GM19452 (cell line): ENCODE data around the gene INAFM1.
A peak's percentile ranks its signal among the peaks of the same experiment; 100 is the strongest.

Source experiments
- ATAC-seq: cut with Tn5 transposase; IDR thresholded peaks from one replicate; pipeline ENCODE4 v1.9.1; 2021; ENCODE audit not compliant: unreplicated experiment

Gene INAFM1

DNA sequence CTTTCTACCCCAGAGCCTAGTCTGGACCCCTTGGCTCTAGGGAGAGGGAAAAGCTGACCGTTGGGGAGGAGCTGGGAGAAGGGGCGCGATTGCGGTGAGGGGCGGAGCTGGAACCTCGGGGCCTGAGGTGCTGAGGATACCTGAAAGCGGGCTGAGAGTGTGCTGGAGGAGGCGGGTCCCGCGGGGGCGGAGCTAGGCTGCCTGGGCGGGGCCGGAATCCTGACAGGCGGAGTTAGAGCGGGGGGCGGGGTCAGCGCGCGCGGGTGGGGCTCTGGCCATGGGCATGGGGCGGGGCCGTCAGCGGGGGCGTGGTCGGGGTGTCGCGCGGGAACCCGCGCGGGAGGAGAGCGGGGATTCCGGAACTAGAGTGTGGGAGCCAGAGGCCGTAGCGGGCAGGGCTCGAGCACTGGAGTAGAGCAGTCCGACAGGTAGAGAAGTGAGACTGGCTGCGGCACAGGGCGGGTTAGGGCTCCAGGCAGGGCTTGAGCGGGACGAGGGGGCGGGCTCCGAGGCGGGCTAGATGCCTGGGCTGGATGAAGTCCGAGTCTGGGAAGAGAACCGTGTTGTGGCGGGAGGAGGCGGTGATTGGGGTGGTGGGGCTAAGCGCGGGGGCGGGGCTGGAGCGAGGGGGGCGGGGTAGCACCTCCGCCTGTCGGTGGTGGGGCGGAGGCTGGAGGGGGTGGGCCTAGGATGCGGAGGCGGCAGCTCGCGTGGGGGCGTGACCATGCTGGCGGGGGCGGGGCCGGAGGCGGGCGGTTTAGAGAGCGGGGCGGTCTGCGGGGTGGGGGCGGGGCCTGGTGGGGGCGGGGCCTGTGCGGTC lies at the start of gene INAFM1:
INAFM1 (plus strand) TSS at position 815 of the 820 bp plus-strand sequence. CDS start 35 bp downstream, outside the sequence.
- peak; percentile 49 for ATAC-seq

DNA sequence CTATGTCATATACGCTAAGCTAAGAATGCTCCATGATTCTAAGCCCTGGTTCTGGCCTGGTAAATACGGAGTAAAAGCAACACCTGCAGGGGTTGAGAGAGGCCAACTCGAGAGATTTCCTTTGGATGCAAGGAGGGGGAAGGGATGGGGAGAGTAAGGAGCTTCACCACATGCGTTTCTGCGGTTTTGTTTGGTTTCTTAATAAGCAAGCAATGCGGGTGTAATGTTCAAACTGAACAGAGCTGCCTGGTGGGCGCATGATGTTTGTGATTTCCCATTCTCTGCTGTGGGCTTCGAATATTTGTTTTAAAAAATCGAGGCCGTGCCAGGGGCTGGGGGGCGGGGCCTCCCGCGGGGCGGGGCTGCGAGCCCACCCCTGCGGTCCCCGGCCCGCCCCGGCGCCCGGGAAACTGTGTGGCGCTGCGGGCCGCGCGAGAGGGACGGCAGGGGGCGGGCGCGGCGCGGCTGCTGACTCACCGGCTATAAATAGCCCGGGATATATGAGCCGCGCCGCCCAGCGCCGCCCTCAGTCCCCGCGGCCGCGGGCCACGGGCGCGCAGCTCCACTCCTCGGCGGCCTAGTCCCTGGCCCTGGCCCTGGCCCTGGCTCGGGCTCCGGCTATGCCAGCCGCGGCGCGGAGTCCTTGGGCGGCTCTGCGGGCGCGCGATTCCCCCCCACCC lies 48.8 kb upstream of the INAFM1 start:
- peak; percentile 40 for ATAC-seq

DNA sequence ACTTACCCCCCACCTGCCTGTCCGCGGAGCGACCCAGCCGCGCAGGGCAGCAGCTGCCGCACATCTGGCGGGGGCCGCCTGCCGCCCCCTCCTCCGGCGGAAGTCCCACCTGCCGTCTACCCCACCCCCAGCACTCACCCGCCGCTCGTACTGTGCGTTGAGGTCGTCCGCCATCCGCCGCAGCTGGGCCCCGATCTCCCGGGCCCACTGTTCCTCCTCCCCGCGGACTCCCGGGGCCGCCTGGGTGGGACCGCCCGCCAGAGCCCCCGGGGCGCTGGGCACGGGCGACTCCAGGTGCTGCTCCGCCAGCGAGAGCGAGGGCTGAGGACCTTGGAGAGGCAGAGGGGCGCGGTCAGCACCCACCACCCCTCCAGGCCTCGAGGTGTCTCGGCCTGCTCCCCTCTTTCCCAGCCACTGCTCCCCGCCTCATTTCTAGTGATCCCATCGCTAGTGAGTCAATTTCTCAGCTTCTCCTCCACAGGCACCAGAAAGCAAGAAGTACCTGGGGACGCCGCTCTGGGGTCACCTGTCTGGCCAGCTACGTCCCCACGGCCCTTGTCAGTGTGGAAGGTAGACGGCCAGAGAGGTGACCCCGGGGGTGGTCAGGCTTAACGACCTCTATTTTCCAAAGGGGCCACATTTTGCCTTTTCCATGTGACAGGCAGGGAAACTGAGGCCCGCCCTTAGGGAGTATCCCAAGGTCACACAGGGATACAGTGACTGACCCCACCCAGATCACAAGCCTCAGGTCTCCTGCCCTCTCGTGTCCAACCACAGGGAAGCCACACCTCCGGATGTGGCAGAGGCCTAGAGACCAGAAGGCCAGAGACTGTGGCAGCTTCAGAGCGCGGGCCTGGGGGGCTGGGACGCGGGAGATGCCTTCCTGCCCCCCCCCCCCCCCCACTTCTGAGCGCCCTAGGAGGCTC lies 48.0 kb upstream of the INAFM1 start:
- peak; percentile 23 for ATAC-seq

DNA sequence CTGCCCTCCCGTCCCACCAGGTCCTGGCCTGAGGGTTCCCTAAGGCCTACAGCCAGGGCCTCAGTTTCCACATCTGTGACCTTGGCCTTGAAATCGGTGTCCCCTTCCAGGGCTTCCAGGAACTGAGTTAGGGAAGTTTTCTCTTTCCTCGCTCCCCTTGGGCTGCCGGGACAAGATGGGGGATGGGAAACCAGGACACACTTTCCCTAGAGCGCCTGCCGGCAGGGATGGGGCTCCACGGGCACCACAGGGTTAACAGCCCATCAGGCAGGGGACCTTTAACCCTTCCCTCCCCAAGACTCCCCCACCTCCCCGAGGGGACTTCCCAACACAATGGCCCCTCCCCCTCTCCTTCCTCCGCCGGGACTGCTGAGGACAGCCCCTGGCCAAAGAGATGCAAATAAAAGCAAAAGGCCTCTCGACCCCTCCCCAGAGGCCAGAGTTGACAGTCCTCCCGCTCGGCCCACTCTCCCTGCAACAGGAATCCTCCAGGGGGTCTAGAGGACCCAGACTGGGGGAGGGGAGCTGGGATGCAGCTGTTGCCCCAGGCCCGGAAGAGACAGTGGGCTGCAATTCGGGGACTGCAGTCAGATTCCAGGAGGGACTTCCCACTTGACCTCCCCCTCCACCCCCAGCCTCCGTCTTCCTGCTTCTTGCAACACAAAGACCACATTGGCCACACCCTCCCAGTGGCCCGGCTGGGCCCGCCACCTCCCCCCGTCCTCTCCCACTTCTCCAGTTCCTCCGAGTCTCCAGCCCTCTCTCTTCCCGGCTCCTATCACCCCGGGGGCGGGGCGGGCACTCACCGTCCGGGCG lies 47.1 kb upstream of the INAFM1 start:
- no peak for ATAC-seq

DNA sequence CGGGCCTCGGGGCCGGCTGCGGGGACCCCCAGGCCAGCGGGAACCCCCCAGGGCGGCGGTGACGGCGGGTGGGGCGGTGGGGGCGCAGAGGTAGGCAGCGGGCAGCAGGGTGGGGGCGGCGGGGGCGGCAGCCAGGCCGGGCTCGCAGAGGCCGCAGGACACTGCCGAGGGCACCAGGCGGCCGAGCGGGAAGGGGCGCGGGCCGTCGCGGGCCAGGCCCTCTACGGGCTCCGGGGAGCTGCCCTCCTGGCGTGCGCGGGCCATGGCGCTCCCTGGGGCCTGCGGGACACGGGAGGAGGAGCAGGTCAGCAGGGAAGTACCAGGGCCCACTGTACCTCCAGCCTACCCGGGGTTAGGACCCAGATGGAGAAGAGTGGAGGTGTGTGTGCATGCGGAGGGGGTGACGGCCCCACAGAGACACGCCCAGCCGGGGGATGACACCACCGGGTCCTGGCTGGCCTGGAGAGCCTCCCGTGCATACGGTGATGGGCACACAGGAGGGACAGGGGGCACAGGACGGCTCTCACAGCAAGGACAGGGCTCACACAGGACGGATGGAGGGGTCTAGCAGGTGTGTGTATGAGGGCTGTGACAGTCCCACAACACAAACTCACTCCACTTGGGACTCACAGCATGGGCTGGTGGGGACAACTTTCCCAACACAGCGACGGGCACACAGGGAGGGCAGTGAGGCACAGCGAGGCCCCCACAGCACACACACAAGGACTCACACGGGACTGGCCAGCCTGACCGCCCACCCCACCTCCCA lies 46.3 kb upstream of the INAFM1 start:
- ATAC-seq = no peak

DNA sequence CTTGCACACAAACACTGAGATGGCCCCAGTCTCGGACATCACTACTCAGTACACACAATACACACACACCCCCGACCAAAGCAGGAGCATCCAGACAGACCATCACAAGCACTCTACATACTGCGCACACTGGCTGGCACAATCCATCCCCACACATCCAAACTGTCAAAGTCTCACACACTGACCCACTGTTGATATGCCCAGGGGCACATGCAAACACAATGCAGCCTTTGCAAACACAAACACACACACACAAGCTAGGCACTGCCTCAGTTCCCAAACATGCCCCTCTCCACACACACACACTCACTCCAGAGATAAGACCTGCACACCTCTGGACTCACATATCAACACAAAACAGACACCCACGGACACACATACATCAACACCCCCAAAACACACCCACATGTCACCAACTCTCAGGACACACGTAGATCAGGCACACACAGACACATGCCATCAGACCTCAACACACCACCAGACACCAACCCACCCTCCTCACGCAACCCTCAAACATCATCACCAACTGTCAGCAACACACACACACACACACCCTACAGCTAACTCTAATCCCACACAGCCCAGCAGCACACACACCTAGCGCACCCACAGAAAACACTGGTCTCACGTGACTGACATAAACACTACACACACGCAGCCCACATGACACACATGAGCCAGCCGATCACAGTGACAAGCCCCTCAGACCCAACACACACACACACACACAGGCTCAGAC lies 45.6 kb upstream of the INAFM1 start:
- ATAC-seq = no peak

DNA sequence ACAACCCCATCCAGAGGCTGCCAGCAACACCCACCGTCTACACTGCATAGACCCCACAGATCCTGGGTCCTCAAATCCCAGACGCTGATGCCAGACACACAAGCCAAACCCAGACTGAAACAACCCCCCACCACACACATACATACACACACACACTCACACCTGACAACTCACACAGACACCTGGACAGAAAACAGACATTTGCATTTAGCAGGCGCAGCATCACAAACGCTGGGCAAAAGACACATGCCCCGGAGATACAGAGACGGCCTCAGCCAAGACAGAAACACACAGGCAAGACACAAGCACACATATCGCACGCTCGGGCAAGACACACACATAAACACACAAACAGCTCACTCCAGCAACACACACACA lies 45.0 kb upstream of the INAFM1 start:
- ATAC-seq = no peak

DNA sequence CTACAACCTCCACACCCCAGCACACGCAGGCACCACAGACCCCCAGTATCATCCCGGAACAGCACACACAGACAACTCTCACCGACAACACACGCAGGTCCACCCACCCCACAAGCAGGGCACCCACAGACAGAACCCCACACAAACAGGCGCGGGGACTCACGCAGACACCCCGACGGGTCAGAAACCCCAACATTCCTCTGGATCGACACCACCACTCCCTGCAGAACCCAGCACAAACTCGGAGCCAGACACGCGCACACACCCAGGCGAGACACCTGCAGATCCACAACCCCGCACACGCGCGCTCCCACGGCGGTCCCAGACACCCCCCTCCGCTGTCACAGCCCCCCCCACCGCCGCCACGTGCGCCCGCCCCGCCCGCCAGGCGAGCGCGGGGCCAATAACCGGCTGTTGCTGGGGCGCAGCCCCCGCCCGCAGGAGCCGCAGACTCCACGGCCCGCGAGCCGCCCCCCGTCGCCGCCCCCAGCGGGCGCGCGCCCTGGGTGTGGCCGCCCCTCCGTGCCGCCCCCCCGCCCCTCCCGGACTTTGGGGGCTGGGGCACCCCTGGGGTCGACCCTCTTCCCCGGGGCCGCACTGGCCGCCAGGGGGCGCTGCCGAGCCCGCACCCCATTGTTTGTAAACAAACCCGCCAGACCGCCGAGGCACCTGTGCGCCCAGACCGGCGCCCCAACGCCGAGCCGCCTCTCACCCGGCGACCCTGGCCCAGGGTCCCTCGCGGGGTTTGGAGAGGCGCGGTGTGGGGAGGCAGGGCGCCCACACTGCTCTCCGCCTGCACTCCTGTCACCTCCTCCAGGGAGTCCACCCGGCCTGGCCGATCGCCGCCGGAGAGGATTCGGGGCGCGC lies 44.4 kb upstream of the INAFM1 start:
- no peak for ATAC-seq

DNA sequence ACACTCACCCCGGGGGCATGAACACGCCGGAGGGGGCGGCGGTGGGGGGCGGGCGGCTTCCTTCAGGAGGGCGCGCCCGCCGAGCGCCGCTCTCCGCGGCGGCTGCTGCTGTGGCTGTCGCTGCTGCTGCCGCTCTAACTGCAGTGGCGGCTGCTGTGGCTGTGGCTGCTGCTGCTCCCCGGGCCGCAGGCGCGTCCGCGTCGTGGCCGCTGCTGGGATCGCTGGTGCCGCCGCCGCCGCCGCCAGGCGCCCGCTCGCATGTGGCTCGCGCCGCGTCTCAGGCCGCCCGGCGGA lies 43.8 kb upstream of the INAFM1 start, which contains the start of gene BBC3:
BBC3 (minus strand) TSS at position 279 of the 294 bp plus-strand sequence. CDS start 2,768 bp downstream, outside the sequence.
- ATAC-seq = no peak

DNA sequence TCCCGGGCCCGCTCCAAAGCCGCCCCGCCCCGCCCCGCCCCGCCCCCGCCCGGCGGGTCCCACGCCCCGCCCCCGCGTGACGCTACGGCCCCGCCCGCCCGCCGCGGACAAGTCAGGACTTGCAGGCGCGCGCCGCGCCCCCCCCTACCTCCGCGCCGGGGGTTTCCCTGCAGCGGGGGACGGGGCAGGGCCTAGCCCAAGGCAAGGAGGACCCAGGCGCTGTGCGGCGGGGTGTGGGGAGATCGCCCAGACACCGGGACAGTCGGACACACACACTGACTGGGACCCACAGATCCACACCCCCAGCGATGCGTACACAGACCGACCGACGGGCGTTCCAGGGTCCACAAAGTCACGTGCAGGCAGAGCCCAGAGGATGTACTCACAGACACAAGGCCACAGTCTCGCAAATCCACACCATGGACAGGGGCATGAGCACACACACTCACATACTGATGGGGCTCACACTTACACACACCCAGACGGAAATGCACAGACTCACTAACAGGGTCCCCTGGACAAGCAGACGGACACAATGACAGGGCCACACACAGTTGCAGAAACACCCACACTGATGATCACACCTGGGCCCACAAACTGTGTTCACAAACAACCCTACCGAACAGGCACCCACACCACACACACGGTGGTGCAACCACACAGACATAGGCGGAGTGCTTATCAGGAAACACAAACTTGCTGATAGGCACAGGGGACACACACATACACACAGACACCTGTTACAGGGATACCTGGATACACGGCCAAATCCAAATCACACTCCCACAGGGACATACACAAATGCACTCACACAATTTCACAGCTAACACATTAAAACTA lies 43.2 kb upstream of the INAFM1 start:
- no peak for ATAC-seq

DNA sequence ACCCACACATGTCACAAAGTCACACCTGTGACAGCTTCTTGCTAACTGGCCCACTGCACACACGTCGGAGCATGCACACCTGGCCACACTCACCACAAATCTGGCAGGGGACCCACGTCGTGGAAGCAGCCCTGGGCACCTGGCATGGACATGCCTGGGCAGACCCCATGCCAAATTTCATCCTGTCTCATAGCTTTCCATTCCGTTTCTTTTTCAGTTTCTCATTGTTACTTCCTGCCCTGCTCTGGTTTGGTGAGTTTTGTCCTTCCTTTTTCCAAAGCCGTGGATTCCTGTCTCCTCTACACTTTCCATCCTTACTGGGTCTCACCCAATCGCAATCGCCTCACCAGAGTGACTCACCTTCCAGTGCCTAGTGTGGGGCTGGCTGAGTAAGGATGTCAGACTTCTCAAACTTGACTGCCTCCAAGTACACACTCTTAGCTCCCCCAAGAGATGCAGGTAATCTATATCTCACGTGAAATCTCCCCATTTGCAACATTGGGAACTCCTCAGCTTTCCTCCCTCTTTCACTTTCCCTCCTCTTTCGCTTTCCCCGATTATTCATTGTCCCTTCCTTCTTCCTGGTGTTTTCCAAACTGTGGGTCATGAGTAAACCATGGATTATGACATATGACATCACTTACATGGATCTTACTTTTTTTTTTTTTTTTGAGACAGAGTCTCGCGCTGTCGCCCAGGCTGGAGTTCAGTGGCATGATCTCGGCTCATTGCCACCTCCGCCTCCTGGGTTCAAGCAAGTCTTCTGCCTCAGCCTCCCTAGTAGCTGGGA lies 42.1 kb upstream of the INAFM1 start:
- no peak for ATAC-seq

DNA sequence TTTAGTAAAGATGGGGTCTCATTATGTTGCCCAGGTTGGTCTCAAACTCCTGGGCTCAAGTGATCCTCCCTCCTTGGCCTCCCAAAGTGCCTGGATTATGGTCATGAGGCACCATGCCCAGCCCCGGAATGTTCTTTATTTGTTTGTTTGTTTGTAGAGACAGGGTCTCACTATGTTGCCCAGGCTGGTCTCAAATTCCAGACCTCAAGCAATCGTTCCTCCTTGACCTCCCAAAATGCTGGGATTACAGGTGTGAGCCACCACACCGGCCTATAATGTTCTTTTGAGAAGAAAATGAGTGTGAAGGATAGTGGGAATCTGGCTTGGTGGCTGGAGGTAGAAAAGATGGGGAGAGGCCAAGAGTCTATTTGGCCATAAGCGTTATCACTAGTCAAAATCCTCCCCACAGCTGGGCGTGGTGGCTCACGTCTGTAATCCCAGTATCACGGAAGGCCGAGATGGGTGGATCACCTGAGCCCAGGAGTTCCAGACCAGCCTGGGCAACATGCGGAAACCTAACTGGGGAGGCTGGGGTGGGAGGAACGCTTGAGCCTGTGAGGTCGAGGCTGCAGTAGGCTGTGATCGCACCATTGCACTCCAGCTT lies 38.5 kb upstream of the INAFM1 start:
- ATAC-seq = no peak

DNA sequence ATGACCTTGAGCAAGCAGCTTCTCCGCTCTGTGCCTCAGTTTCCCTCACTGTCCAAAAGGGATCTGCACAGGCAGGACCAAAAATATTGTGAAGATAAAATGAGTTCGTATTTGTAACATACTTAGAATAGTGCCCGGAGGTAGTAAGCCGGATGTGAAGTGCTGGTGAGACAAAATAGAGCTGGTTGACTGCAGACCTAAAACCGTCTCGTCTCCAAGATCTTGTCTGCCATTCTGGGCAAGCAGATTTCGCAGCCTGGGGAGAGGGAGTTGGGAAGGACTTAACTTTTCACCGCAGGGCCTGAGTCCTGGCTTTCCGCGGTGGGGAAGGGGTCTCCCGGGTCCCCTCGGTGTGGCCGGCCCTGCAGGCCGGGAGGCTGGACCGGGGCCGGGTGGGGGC lies 35.5 kb upstream of the INAFM1 start:
- no peak for ATAC-seq

DNA sequence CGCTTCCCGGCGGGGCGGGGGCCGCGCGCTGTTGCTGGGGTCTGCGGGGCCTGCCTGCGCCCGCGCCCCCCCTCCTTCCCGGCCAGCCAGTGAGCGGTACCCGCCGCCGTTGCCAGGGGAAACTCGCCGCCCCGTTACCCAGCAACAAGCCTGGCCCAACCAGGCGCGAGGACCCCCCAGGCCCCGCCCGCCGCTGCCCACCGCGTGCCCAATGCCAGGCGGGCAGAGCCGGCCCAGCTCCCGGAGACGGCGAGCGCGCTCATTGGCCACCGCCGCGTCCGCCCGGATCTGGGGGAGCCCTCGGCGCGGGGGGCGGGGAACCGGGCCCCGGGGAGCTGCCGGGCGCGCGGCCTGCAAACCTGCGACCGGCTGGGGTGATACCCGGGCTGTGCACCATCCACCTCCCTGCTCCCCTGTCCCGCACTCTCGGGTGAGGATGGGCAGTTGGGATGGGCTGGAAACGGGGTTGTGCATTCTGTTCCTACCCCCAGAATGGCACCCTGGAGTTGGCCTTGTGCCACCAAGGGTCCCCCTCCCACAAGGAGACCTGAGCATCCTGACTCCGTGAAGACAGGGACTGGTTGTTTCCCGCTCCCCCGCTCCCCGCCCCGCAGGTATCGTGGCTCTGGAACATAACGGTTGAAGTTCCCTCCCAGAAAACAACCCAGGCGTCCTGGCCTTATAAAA lies 34.9 kb upstream of the INAFM1 start:
- ATAC-seq = no peak

DNA sequence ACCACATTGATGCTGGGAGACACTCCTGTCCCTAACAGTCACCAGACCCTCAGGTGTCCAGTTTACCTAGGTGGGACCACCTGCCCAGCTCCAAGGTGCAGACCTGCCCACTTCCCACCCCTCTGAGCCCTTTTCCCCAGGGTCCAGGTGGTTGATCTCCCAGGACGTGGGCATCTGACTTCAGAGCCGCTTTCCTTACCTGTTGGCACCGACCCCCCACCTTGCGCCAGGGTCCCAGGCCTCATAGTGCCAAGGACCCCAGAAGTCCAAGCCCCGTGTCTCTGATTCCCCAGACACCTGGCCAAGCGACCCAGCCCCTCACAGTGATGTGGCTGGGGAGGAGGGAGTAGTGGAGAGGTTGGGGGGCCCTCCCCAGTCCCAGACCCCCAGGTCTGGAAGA lies 34.1 kb upstream of the INAFM1 start:
- no peak for ATAC-seq
